Esophagus squamous epithelium (tissue), 4 donors: ENCODE data around the gene CARS2.

Experiments used
- CTCF ChIP-seq, 6 experiments: fragments of 450-650 bp in 4 of 6; fragments of 200-600 bp in 2 of 6; sonication (generic) in 2 of 6; IDR thresholded peaks; one replicate each; pipeline ENCODE4 v1.5.1; 2016 to 2019; ENCODE audit warnings: antibody characterized with exemption in 6 of 6, mild to moderate bottlenecking in 4 of 6, moderate library complexity in 4 of 6
- POLR2A ChIP-seq, 4 donors: fragments of 450-650 bp; IDR thresholded peaks; one replicate each; pipeline ENCODE4 v1.6.1; 2017; ENCODE audit warnings: antibody characterized with exemption in 4 of 4, mild to moderate bottlenecking in 4 of 4, moderate library complexity in 3 of 4

- TF ChIP-seq CTCF (IDR thresholded peaks at IDR 0.05) (no peak), POLR2A (IDR thresholded peaks at IDR 0.05) (no peak)
Observed at GRCh38 chr13:110637747-110638146, 68.2 kb downstream of the CARS2 start.
